Panc1 (cell line): Measurements from ENCODE around the gene COA7. TPM values are rescaled to one million over a fixed set of nuclear protein-coding genes. Genes with fewer than 3 reads are reported as not detected.

Source experiments
- ATAC-seq: fragments of 200-7000 bp; cut with Tn5 transposase; 2 replicates; pipeline ENCODE4 v1.9.1; 2020; ENCODE audit warnings: mild to moderate bottlenecking, moderate library complexity
- BruUV-seq: library from RNA; stranded (reverse); fragments of 400-500 nt; replicated peaks from 2 replicates; lab custom pipeline; 2021; lab: Mats Ljungman, UMichigan
- CTCF ChIA-PET: fragments of 300-600 bp; sonication (Branson Sonifier 250); formaldehyde crosslinking; loops from one replicate; lab custom pipeline; 2022; ENCODE audit warnings: antibody characterized with exemption; lab: Charles Lee
- POLR2A ChIA-PET: fragments of 300-600 bp; sonication (Branson Sonifier 250); formaldehyde crosslinking; loops from one replicate; lab custom pipeline; 2022; ENCODE audit warnings: antibody characterized with exemption; lab: Charles Lee
- DNase-seq: peaks from one replicate; pipeline ENCODE4 v3.0.0-alpha.2; 2010; ENCODE audit warnings: low read depth, low spot score
- H3K27ac ChIP-seq: 2 replicates; pipeline ENCODE4 v1.5.1; 2011; ENCODE audit warnings: mild to moderate bottlenecking, low read length, inconsistent platforms
- H3K27me3 ChIP-seq: fragments of 200-500 bp; sonication (Bioruptor generic); 2 replicates; pipeline ENCODE4 v1.6.0; 2014; ENCODE audit warnings: low read length, inconsistent platforms; ENCODE audit not compliant: control insufficient read depth, insufficient read depth
- H3K36me3 ChIP-seq: fragments of 200-500 bp; sonication (Bioruptor generic); 2 replicates; pipeline ENCODE4 v1.5.1; 2014; ENCODE audit warnings: inconsistent platforms, mild to moderate bottlenecking, low read length, moderate library complexity; ENCODE audit not compliant: control insufficient read depth, insufficient read depth
- H3K4me1 ChIP-seq: 2 replicates; pipeline ENCODE4 v1.5.1; 2011; ENCODE audit warnings: inconsistent platforms, mild to moderate bottlenecking, low read length, moderate library complexity; ENCODE audit not compliant: control insufficient read depth, insufficient read depth
- H3K4me3 ChIP-seq, 2 experiments: 2 replicates each; pipeline ENCODE4 v1.5.1; 2011 to 2012; ENCODE audit warnings: low read depth in 2 of 2, low read length in 2 of 2, mild to moderate bottlenecking in 2 of 2, inconsistent platforms in 1 of 2, moderate library complexity in 1 of 2
- H3K9me3 ChIP-seq: fragments of 200-500 bp; sonication (Bioruptor generic); 2 replicates; pipeline ENCODE4 v1.5.1; 2014; ENCODE audit warnings: low read depth, mild to moderate bottlenecking, inconsistent platforms, low read length, moderate library complexity; ENCODE audit not compliant: control insufficient read depth, insufficient read depth
- CTCF ChIP-seq: fragments of 450-650 bp; IDR thresholded peaks from 2 replicates; pipeline ENCODE4 v1.5.1; 2017; ENCODE audit warnings: mild to moderate bottlenecking
- POLR2AphosphoS5 ChIP-seq: IDR thresholded peaks from 2 replicates; pipeline ENCODE4 v1.6.1; 2012; ENCODE audit warnings: mild to moderate bottlenecking, low read depth, low read length, moderate library complexity
- SIN3A ChIP-seq: IDR thresholded peaks from 2 replicates; pipeline ENCODE4 v1.6.1; 2012; ENCODE audit warnings: low read depth, mild to moderate bottlenecking, low read length, moderate library complexity, borderline replicate concordance; ENCODE audit not compliant: insufficient read depth
- TCF7L2 ChIP-seq: IDR thresholded peaks from 2 replicates; pipeline ENCODE4 v1.6.1; 2011; ENCODE audit warnings: mild to moderate bottlenecking, low read depth, low read length, inconsistent platforms
- in situ Hi-C: cut with HindIII; loops from 2 replicates; pipeline ENCODE4 v1.10.0; 2016; ENCODE audit warnings: low sequenced_read_pairs, low pct_unique_long_range_greater_than_20kb
- intact Hi-C: fragments of 100-400 bp; cut with micrococcal nuclease; formaldehyde crosslinking; loops from one replicate; pipeline ENCODE4 v1.10.0; 2022; ENCODE audit not compliant: unreplicated experiment
- total RNA-seq: library from RNA; stranded (reverse); gene quantifications from one replicate; pipeline ENCODE4 v1.2.1, GENCODE V29; 2021; ENCODE audit not compliant: unreplicated experiment
- TF ChIP-seq, protein P1 (sequence below), 2 experiments: IDR thresholded peaks; 2 replicates each; pipeline ENCODE4 v1.6.1; 2011 to 2012; ENCODE audit warnings: low read depth in 2 of 2, control low read depth in 1 of 2, low read length in 1 of 2, mild to moderate bottlenecking in 1 of 2, moderate library complexity in 1 of 2; ENCODE audit not compliant: insufficient read depth in 1 of 2

COA7 gene
- total RNA-seq, 1 experiment from 2014 or later, result 44.9 TPM

DNA sequence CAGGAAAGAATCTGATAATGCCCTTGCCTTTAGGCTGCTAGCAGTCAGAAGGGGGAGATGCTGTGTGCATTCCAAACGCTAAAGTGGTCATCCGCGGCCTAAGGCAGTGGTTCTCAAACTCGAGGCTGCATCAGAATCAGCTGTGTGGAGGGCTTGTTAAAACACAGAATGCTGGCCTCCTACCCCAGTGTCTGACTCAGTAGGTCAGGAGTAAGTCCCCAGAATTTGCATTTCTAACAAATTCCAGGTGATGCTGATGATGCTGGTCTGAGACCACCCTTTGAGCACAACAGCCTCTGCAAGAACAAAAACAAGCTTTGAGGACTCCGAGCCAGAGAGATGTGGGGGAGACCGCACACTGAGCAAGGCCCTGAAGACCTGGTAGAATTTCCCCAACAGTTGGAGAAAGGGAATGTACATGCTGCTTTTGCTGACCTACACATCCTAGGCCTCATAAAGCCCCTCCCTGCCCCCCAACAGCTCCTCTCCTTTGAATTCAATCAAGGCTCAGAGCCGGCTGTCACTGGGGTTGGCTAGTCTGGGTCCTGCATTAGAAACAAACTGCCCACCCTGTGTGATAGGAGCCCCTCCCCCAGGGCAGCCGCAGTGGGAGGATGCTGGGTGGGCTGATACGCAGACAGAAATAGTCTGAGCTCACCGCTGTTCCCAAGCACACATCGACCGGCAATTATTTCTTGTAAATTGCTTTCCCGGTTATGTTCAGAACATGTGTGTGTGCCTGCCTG lies 38.1 kb downstream of the COA7 start:
- Histone ChIP-seq H3K4me3 (no peak overlapping the region), H3K27me3 (no peaks in the 10 kb centered on the region), H3K9me3 (no peaks in the 10 kb centered on the region), H3K36me3 (no peaks in the 10 kb centered on the region), H3K4me1 (peaks cover 17% of the 10 kb centered on the region; the same call in 1 of the 2 replicates), H3K27ac (no peak overlapping the region)
- DNase-seq, result no peak
- no peak for ATAC-seq
- intact Hi-C loops, result loop anchor here (1.0 to 10.0 kb wide), 3 partner anchors 13 to 235 kb away; no protein-coding TSS in a partner anchor
- no TSS peak for BruUV-seq
- POLR2A ChIA-PET, result interaction anchor here (0.5 to 0.6 kb wide), 2 partner anchors 89 to 93 kb away, joined by 3 to 7 read pairs; no protein-coding TSS in a partner anchor
- CTCF ChIA-PET, result interaction anchor here (0.7 kb wide), 1 partner anchor 14 kb away, joined by 3 read pairs; no protein-coding TSS in a partner anchor
- in situ Hi-C loops, result no loop called here
- no peak for TF ChIP-seq CTCF
- TF ChIP-seq, protein P1, sequence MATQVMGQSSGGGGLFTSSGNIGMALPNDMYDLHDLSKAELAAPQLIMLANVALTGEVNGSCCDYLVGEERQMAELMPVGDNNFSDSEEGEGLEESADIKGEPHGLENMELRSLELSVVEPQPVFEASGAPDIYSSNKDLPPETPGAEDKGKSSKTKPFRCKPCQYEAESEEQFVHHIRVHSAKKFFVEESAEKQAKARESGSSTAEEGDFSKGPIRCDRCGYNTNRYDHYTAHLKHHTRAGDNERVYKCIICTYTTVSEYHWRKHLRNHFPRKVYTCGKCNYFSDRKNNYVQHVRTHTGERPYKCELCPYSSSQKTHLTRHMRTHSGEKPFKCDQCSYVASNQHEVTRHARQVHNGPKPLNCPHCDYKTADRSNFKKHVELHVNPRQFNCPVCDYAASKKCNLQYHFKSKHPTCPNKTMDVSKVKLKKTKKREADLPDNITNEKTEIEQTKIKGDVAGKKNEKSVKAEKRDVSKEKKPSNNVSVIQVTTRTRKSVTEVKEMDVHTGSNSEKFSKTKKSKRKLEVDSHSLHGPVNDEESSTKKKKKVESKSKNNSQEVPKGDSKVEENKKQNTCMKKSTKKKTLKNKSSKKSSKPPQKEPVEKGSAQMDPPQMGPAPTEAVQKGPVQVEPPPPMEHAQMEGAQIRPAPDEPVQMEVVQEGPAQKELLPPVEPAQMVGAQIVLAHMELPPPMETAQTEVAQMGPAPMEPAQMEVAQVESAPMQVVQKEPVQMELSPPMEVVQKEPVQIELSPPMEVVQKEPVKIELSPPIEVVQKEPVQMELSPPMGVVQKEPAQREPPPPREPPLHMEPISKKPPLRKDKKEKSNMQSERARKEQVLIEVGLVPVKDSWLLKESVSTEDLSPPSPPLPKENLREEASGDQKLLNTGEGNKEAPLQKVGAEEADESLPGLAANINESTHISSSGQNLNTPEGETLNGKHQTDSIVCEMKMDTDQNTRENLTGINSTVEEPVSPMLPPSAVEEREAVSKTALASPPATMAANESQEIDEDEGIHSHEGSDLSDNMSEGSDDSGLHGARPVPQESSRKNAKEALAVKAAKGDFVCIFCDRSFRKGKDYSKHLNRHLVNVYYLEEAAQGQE (IDR thresholded peaks at IDR 0.05; ENCODE audit: insufficient read depth in 1 of 2, low read depth in 2 of 2, low read length in 1 of 2), result no peak
- no peak for TF ChIP-seq POLR2AphosphoS5
- no peak for TF ChIP-seq SIN3A
- TF ChIP-seq TCF7L2, result no peak

DNA sequence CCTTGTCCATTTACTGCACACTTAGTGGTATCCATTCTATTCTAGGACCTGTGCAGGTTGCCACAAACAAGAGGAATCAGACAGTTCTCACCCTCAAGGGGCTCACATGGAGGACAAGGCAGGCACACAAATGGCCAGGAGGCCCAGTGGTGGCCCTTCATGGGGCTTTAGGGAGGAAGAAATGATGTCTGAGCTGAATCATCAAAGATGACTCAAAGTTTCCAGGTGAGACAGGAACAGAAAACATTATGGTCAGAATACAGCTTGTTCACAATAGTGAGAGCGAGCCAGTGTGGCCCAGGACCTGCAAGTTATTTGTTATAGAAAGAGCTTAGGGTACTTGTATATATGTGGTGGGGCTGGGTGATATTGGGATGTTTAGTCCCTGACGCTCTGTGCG lies 38.8 kb downstream of the COA7 start:
- intact Hi-C loops, result loop anchor here (1.0 kb wide), 1 partner anchor 14 kb away; no protein-coding TSS in a partner anchor
- Histone ChIP-seq H3K27me3 (no peaks in the 10 kb centered on the region), H3K36me3 (no peaks in the 10 kb centered on the region), H3K4me3 (no peak overlapping the region), H3K9me3 (no peaks in the 10 kb centered on the region), H3K4me1 (peaks cover 17% of the 10 kb centered on the region; the same call in 1 of the 2 replicates), H3K27ac (no peak overlapping the region)
- ChIA-PET POLR2A (interaction anchor here (0.6 kb wide), 1 partner anchor 89 kb away, joined by 7 read pairs; no protein-coding TSS in a partner anchor), CTCF (no interaction called here)
- TF ChIP-seq SIN3A, result no peak
- TF ChIP-seq, protein P1 (IDR thresholded peaks at IDR 0.05; ENCODE audit: insufficient read depth in 1 of 2, low read depth in 2 of 2, low read length in 1 of 2), result no peak
- TF ChIP-seq POLR2AphosphoS5, result no peak
- no peak for TF ChIP-seq CTCF
- TF ChIP-seq TCF7L2, result no peak
- no peak for ATAC-seq
- DNase-seq, result no peak
- in situ Hi-C loops, result no loop called here
- no TSS peak for BruUV-seq
